IPS-NIHi7 (cell line): ENCODE data around the gene SMAD7.
"Not testable (repeated sequence)": the region's sequence is repeated elsewhere in the genome, so short reads cannot be mapped to it uniquely, and the experiment has no call there.

Source experiments
- DNase-seq: peaks from one replicate; pipeline ENCODE4 v3.0.0; 2012; ENCODE audit warnings: mixed read lengths; ENCODE audit errors: extremely low spot score

The SMAD7 gene

GRCh38 chr18:48877941-48878340, 72.8 kb downstream of the SMAD7 start:
- no peak for DNase-seq

- DNase-seq: no peak
Observed at GRCh38 chr18:48876590-48876989, 74.2 kb downstream of the SMAD7 start.

GRCh38 chr18:48875942-48876511, 74.7 kb downstream of the SMAD7 start:
- peak; percentile 58 for DNase-seq

- DNase-seq: no peak
Observed at GRCh38 chr18:48875314-48875941, 75.3 kb downstream of the SMAD7 start.

GRCh38 chr18:48874701-48875162, 76.0 kb downstream of the SMAD7 start:
- no peak for DNase-seq

- DNase-seq: no peak
Observed at GRCh38 chr18:48874233-48874632, 76.5 kb downstream of the SMAD7 start.

- DNase-seq: no peak
Observed at GRCh38 chr18:48872234-48873145, 78.3 kb downstream of the SMAD7 start.

- DNase-seq: no peak
Observed at GRCh38 chr18:48871391-48872166, 79.2 kb downstream of the SMAD7 start.

- DNase-seq: not testable (repeated sequence)
Observed at GRCh38 chr18:48870926-48871325, 79.8 kb downstream of the SMAD7 start.
